ENCODE measurements around the gene SPACA1.

SPACA1 gene

GRCh38 chr6:88050140-88050818, 2.6 kb downstream of the SPACA1 start:
- no peak for DNase-seq (ENCODE audit: extremely low read depth, low read depth)
- TF ChIP-seq, protein P1, sequence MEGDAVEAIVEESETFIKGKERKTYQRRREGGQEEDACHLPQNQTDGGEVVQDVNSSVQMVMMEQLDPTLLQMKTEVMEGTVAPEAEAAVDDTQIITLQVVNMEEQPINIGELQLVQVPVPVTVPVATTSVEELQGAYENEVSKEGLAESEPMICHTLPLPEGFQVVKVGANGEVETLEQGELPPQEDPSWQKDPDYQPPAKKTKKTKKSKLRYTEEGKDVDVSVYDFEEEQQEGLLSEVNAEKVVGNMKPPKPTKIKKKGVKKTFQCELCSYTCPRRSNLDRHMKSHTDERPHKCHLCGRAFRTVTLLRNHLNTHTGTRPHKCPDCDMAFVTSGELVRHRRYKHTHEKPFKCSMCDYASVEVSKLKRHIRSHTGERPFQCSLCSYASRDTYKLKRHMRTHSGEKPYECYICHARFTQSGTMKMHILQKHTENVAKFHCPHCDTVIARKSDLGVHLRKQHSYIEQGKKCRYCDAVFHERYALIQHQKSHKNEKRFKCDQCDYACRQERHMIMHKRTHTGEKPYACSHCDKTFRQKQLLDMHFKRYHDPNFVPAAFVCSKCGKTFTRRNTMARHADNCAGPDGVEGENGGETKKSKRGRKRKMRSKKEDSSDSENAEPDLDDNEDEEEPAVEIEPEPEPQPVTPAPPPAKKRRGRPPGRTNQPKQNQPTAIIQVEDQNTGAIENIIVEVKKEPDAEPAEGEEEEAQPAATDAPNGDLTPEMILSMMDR (IDR thresholded peaks at IDR 0.05; ENCODE audit: low read depth, low read length): no peak

DNA sequence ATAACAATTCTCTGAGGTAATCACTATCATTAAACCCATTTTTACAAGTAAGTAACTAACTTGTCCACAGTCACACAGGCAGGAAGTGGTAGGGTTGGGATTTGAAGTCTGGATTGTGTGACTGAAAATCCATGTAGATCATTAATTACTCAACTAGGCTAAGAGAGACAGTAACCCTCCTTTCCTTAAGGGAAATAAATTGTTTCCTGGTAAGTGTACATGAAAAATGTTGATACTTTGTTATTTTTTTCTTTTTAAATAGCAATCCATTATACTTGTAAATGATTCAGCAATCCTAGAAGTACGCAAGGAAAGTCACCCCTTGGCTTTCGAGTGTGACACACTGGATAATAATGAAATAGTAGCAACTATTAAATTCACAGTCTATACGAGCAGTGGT, 11.6 kb downstream of the SPACA1 start:
- no peak for DNase-seq (ENCODE audit: extremely low read depth, low read depth)
- TF ChIP-seq, protein P1 (IDR thresholded peaks at IDR 0.05; ENCODE audit: low read depth, low read length): no peak

- TF ChIP-seq, protein P1 (IDR thresholded peaks at IDR 0.05; ENCODE audit: low read depth, low read length): no peak
- no peak for DNase-seq (ENCODE audit: extremely low read depth, low read depth)
Observed at GRCh38 chr6:88062376-88062775, 14.7 kb downstream of the SPACA1 start.

DNA sequence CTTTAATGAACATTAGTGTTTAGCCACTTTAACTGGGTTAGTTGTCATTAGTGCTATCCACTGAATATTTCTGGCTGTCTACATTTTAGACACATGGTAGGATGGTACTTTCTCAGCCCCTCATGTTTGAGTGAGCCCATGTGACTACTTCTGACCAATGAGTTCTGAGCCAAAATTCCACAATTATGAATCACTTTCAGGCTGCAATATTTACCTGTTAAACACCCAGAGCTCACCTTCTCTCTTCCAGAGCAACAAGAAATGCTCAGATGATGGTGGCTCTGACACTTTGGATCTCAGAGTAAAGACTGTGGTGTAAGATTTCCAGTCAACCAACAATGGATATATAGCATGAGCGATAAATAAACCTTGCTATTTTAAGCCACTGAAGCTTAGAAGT, 24.8 kb downstream of the SPACA1 start:
- TF ChIP-seq, protein P1 (IDR thresholded peaks at IDR 0.05; ENCODE audit: low read depth, low read length): no peak
- DNase-seq (ENCODE audit: extremely low read depth, low read depth): no peak

DNA sequence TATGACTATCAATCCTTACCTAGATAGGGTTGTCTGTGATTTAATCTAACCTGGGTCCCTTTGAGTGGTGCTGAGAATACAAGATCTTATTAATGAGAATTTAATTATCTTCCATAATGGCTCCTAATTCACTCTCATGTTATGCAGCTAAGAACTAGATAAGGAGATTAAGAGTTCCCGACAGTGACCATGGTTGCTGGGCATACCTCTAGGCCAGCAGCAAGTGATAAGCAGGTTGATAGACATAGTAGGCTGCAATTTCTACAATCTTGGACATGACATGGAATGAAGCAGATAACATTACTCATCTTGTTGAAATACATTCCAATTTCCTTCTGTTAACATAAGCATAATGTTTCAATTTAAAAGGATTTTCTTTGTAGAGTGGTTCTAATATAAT, 27.1 kb downstream of the SPACA1 start:
- TF ChIP-seq, protein P1 (IDR thresholded peaks at IDR 0.05; ENCODE audit: low read depth, low read length): no peak
- no peak for DNase-seq (ENCODE audit: extremely low read depth, low read depth)

GRCh38 chr6:88077305-88077704, 29.7 kb downstream of the SPACA1 start:
- TF ChIP-seq, protein P1 (IDR thresholded peaks at IDR 0.05; ENCODE audit: low read depth, low read length): no peak
- no peak for DNase-seq (ENCODE audit: extremely low read depth, low read depth)

GRCh38 chr6:88086792-88087191, 39.2 kb downstream of the SPACA1 start:
- DNase-seq (ENCODE audit: extremely low read depth, low read depth): no peak
- TF ChIP-seq, protein P1 (IDR thresholded peaks at IDR 0.05; ENCODE audit: low read depth, low read length): no peak

Data from AG09319 (cell line).